GM18861 (cell line): ENCODE results near the gene MIDN.

Experiments
- ATAC-seq: cut with Tn5 transposase; IDR thresholded peaks from one replicate; pipeline ENCODE4 v1.9.1; 2021; ENCODE audit not compliant: unreplicated experiment

The MIDN gene

DNA sequence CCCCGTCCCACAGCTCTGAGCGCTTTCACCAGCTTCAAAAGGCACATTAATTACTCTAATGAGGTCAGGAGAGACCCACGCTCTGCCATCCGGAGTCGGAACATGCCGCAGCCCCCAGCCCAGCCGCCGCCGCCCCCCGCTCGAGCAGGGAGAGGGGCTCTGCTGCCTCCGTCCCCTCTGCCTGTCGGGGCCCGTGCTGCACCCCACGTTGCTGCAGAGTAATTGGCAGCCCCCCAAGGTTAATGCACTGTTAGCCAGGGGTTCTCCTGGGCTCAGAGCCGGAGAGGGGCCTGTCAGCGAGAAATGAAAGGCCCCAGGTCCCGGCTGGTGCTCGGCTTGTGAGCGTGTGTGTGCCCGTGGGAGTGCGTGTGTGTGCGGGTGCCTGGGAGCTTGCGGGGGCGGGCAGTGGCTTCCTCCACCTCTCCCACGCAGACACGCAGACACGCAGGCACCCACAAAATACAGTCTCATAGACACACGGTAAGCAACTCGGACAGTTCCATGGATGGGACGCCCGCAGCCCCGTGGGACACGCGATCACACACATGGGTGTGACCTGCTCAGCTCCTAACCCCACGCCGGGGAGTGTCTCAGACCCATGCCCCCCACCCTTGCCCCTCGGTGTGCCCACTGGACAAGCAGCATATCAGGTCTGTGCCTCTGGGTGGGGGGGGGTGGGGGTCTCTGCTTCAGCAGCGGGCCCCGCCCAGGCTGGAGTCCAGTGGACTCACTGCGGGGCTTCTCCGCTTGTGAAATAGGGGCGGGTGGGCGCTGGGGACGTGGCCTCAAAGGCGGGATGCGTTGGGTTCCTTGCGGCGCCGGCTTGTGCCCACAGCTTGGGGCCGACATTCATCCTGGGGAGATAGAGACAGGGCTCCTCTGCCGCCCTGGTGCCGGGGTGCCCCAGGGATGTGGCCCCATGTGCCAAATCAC is 32.5 kb downstream of the MIDN start:
- ATAC-seq = no peak

DNA sequence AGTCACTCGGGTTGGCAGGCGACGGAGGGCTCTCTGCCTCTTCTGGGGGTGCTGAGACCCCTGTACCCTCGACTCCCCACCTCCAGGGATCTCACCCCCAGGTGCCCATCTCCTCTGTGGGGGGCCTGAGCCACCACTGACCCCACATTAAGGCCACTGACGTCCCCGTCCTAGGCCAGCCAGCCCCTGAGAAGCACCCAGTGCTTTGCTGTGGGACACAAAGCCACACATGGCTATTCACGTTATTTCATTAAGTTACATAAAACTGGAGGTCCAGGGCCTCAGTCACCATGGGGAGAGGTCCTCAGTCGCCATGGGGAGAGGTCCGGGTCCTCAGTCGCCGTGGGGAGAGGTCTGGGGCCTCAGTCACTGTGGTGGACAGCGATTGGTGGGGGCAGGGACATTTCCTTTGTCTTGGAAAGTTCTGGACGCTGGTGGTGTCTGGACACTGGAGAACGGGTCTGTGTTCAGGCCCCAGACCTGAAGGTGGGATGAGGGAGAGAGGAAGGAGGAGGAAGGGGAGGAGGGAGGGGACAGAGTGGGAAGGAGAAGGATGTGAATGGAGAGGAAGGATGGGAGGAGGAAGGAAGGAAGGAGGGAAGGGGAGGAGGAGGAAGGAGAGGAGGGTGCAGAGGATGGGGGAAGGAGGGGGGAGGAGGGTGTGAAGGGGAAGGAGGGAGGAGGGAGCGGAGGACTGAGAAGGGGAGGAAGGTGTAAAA is 33.3 kb downstream of the MIDN start:
- no peak for ATAC-seq

DNA sequence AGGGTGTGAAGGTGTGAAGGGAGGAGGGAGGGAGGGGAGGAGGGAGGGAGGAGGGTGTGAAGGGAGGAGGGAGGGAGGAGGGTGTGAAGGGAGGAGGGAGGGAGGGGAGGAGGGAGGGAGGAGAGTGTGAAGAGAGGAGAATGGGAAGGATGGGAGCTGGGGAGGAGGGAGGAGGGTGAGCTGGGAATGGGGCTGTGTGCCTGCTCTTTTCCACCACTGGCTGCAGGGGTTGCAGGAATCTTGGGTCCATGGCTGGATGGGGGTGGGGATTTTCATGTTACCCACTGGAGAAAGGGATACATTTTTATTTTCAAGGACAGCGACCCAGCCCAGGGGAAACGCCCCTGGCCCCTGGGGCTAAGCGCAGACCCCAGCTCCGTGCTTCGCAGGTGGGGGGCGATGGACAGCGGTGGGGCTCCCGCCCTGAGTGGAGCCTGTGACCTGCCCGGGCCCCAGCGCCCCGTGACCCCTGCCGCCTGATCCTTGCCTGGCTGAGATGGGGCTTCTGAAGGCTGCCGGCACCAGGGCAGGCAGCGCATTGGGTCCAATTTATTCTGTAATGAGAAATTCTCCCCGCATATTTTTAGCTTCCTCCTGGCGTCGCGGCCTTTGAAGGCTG is 34.3 kb downstream of the MIDN start:
- no peak for ATAC-seq

DNA sequence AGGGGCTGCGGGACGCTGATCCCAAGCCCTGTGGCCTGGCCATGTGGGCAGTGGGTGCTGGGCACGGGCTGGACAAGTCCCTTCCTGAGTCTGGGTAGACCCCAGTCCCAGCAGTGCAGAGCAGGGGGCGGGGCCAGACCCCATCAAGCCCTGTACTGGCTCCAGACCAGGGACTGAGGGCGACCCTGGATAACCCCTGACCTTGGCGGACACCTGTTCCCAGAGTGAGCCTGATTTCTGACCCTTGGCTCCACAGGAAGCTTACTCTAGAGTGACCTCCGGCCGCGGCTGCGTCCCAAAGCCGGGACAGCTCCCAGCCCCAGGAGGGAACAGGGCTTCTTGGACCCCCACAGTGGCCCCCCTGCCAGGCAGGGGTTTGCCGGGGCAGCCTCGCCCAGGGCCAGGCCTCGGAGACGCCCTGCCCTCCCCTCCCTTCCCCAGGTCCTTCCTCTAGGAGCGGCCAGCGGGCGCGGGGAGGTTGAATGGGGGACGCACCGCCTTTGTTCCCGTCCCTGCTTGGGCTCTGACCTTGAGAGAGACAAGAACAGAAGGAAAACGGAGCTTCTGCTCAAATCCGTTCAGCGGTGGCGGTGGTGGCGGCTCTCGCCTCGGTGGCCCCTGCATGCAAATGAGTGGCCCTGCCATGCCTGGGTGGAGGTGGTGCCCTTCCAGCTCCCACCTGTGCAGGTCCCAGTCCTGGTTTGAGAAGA is 35.0 kb downstream of the MIDN start:
- no peak for ATAC-seq

DNA sequence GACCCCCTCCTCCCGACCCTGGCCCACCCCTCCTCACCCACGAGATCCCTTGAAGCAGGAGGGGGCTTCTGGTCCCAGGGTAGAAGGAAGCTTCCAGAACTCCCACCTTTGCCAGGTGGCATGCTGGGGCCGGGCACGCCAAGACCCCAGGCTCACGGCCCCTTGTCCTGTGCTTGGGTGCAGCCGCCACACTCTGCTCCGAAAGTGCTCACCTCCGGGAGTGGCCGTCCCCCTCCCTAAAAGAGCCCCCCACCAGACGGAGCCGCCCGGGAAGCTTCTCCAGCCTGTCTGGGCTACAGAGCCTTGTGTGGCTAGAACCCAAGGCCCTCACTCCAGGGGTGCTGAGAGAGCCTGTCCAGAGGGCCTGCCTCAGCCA is 35.5 kb downstream of the MIDN start:
- ATAC-seq = no peak

DNA sequence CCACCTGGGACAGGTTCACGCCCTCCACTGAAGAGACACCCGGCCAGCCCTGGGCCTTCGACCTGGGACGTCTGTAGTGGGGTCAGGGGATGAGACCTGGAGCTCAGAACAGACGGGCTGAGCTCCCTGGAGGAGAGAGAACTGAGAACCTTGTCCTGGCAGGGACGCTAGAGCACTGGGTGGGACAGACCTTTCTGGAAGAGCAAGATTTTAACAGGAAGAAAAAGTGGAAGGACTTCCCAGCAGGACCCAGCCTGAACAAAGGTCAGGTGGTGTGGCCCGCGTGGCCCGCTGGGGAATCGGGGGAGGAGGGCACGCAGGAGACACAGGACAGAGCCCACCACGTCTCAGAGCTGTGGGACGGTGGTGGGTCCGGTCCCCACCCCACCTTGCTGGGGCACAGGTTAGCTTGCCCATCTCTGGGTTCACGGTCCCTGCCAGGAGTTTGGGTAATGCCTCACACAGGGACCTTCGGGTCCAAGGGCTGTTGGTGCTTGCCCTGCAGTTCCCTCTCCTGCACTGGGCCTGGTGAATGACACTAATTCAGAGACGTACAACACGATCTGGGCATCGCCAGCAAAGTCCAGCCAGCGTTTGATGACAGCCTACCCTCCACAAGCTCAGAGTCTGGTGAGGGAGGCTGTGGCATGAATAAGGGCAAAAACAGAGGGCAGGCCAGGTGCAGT is 36.1 kb downstream of the MIDN start:
- no peak for ATAC-seq

DNA sequence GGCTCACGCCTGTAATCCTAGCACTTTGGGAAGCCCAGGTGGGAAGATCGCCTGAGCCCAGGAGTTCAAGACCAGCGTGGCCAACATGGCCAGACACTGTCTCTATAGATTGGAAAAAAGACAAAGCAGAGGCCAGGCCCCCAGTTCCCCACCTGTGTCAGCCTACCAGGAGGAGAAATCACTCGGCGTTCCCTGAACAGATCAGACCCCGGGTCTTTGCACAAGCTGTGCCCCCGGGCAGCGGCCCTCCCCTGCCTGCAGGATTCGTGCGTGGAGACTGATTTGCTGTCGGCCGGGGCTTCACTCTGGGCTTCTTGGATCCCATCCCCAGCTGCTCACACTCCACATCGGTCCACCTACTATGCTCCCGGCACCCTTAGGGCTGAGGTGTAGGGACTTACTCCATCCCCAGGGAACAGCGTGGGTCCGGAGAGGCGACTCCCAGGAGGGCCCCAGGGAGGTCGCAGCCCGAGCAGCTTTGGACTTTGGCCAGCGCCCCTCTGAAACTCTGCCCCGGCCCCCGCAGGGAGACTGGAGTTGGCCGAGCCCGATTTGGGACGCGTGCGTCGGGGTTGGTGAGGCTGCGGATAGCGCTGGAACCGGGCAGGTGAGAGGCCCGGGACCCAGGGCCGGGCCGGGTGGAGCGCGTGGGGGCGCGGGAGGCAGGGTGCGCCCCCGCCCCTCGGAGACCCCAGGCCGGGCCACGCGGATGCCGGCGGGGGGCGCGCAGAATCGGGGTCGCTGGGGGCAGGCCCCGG is 36.8 kb downstream of the MIDN start:
- ATAC-seq = no peak

DNA sequence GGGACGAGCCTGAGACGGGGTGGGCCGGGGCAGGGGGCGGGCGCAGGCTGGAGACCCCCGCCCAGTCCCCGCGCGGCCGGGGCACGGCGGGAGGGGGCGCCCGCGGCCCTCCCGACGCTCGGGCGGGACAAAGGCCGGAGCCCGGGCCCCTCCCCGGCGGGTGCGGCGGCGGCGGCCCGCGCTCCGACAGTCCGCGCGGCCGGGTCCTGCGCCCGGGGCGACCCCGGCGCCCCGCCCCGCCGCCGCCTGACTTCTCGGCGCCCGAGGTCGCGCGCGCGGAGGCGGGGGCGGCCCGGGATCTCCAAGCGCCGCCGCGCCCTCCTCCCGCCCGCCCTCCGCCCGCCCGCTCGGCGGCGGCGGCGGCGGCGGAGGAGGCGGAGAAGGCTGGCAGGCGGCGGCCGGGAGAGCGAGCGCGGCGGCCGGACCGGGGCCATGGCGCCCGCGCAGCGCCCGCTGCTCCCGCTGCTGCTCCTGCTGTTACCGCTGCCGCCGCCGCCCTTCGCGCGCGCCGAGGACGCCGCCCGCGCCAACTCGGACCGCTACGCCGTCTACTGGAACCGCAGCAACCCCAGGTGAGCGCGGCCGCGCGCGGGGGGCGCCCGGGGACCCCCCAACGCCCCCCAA is 37.5 kb downstream of the MIDN start, which contains the start of gene EFNA2:
Gene EFNA2 (plus strand): TSS at position 137 of the 624 bp plus-strand sequence. CDS start 296 bp downstream, at position 433.
- ATAC-seq = no peak

DNA sequence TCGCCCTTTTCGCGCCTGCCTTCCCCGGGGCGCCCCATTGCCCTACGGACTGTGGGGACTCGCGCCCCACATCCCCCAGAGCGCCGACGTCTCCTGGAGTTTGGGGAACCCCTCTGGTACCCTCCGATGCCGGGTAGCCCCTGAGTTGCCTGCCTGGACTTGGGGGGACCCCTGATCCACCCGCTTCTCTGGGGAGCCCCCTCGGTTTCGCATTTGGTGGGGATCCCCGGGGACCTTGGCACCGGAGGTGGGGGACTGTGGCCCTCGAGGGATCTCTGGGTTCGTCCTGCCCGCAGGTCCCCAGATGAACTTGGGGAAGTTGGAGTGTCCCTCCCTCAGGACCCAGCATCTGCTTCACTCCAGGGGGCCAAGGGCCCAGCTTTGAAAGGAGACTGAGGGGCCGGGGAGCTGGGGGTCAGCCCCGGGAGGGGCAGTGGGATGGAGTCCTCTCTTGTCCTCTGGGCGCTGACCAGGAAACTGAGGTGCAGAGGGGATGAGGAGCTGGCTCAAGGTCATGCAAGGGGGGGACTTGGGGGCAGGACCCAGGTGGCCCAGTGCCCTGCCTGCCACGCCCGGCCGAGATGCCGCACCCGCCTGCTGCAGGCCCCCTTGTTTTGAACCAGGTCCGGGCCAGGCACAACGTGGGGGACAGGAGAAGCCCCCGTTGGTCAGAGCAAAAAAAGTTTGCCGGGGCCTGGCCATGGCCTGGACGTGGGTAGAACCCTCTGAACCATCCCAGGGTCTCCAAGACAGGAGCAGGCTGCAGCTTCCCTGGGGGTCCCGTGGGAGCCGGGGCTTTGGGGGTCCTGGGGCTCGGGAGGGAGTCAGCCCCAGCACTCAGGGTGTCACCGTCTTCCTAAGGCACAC is 38.3 kb downstream of the MIDN start:
- ATAC-seq = no peak

DNA sequence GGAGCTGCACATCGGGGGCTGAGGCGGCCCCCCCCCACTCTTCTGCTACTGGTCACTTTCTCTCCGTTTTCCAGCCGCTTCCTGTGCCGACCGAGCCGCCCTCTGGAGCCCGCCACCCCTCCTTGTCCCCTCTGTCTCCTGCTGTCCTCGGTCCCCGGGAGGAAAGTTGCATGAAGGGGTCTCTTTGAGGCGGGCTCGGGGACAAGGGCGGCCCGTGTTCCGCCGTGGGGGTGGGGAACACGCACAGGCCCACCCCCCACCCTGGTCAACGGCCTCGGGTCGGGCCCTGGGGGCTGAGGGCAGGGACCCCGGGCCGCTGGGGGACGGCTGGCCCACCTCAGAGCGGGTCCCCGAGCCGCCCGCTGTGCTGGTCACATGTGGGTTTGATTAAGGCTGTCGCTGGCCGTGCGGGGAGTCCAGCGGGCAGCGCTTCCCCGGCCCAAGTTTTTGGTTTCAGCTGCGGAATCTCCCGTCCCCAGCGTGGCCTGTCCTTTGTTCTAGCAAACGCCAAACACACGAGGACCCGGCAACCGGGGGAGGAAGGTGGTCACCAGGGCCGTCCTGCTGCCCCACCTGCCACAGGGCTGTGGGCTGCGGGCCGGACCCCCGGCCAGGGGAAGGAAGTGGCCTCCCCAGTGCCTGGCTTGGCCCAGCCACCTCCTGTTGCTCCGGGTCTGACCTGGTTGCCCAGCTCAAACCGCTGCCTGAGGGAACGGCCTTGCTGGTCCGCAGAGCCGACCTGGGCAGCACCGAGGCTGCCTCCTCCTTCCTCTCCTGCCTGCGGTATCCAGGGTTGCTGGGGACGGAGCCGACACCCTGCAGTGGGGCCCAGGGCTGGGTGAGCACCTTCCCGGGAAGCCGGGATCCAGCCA is 39.2 kb downstream of the MIDN start:
- no peak for ATAC-seq

DNA sequence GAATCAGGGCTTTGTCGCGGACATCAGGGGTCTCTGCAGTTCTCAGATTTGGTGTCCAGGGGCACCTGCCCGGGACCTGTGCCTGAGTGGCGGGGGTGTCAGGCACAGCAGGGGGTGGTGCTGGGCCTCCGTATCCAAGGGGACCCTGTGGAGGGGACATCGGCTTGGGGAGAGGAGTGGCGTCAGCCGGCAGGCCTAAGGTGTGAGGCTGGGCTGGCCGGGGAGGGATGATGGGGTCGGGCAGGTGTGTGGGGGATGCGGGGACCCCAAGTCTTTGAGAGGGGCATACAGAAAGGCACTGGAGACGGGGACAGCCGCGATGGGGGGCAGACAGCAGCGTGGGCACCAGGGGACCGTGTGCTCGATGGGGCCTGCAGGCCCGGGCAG is 39.8 kb downstream of the MIDN start:
- ATAC-seq = no peak

DNA sequence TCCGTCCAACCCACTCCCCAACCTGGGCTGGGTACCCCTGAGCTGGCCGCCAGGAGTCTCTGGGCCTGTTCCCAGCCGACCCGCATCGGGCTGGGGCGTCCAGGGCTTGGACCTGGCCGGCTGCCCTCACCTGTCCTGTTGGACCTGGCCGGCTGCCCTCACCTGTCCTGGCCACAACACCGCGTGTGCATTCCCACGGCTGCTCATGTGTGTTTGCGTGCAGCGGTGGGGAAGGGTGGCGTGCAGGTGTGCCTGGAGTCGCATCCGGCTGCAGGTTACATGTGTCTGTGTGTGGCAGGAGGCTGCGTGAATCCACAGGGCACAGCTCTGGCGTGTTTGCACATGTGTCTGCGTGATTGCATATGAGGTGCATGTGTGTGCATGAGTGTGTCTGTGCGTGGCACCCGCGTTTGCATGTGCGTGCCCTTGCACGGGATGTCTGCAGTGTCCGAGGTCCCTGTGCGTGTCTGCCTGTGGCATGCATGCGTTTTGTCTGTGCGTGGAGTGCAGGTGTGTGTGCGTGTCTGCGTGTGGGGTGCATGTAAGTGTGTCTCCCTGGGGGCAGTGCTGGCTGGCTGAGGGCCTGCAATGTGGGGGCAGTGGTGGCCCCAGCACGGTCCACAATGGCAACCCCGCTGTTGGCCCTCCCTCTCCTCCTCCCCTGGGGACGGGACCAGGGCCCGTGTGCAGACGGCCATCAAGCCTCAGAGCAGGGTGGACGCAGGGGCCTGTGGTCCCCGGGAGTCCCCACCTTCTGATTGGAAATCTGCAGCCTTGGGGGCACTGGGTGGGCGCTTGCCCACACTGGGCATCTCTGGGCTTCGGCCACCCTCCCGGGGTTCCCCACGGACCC is 40.7 kb downstream of the MIDN start:
- no peak for ATAC-seq

DNA sequence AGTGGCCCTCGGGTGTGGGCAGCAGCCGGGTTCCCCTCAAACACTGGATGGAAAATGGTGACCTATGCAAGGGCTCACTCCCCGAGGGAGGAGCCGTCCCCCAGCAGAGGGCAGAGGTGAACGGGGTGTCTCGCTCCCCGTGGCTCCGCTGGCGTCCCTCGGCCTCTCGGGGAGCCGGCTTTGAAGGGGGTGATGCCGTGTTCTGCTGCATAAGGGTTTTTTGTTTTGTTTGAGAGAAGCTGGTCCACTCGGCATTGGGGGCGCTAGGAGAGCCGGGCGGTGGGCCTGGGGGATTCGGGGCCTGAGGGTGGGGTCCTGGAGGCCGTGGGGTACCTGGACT is 41.3 kb downstream of the MIDN start:
- ATAC-seq = no peak

DNA sequence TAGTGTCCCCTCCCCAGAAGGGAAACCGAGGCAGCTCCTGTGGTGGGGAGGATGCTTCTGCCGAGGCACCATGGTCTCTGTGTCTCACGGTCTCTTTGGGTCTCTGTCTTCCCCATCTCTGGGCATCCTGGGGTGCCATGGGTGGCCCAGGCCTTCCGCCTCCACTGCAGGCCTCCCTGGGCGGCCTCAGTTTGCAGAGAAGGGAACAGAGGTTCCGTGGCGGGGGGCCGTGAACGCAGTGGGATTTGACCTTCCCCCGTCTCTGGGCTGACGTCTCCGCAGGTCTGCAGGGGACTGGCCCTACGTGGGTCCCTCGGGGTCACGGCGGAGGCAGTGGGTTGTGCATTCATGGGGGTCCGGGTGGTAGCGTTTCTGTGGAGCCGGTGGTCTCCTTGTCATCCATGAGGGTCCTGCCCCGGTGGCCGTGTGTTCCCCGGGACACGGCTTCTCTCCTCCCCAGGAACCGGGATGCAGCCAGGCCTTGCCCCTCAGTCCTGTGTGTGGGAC is 41.9 kb downstream of the MIDN start:
- ATAC-seq = no peak

DNA sequence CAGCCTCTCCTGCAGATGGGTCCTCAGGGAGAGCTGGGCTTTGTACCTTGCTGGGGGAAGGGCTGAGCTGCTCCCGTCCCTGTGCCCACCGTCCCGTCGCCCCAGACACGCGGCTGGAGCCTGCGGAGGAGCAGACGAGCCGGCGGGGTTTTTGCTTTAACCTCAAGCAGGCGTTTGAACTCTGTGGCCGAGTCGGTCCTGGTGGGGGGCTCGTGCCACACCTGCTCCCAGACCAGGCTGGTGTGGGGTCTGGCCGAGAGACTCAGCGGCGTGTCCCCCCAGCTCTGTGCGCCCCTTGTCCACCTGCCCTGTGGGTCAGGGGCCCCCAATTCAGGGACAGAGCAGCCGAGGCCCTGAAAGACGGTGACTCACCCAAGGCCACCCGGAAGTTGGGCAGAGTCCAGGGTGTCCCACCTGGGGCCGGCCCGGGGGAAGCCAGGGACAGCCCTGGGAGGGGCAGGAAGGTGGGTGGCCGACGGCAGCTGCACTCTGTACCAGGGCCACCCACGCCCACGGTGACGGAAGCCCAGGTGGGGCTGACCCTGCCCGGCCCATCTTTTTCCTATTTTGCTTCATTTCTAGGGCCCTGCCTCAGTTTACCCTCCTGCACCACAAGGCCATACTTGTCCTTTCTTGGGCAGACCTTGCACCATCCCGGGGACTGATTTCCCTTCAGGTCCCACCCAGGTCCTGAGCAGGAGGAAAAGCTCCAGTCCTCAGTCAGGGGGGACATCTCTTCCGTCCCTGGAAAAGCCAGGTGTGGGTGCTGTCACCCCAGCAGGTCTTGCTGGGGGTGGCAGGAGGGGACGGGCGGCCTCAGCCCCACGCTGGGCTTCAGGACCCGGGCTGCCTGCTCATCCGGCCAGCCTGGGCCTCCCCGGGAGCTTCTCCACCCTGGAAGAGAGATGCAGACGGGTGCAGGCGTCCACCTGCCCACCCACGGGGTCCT is 42.6 kb downstream of the MIDN start:
- ATAC-seq = no peak
